SIG-M5 treated with dmso at 0.1 percent for 504 hours (cell line): ENCODE data around the gene SEMA4B.
"Not testable (repeated sequence)": the region's sequence is repeated elsewhere in the genome, so short reads cannot be mapped to it uniquely, and the experiment has no call there.

Source experiments
- DNase-seq: peaks from one replicate; lab custom pipeline; 2025; ENCODE audit not compliant: unreplicated experiment; lab: John Stamatoyannopoulos, UW

Gene SEMA4B, protein sequence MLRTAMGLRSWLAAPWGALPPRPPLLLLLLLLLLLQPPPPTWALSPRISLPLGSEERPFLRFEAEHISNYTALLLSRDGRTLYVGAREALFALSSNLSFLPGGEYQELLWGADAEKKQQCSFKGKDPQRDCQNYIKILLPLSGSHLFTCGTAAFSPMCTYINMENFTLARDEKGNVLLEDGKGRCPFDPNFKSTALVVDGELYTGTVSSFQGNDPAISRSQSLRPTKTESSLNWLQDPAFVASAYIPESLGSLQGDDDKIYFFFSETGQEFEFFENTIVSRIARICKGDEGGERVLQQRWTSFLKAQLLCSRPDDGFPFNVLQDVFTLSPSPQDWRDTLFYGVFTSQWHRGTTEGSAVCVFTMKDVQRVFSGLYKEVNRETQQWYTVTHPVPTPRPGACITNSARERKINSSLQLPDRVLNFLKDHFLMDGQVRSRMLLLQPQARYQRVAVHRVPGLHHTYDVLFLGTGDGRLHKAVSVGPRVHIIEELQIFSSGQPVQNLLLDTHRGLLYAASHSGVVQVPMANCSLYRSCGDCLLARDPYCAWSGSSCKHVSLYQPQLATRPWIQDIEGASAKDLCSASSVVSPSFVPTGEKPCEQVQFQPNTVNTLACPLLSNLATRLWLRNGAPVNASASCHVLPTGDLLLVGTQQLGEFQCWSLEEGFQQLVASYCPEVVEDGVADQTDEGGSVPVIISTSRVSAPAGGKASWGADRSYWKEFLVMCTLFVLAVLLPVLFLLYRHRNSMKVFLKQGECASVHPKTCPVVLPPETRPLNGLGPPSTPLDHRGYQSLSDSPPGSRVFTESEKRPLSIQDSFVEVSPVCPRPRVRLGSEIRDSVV

DNA sequence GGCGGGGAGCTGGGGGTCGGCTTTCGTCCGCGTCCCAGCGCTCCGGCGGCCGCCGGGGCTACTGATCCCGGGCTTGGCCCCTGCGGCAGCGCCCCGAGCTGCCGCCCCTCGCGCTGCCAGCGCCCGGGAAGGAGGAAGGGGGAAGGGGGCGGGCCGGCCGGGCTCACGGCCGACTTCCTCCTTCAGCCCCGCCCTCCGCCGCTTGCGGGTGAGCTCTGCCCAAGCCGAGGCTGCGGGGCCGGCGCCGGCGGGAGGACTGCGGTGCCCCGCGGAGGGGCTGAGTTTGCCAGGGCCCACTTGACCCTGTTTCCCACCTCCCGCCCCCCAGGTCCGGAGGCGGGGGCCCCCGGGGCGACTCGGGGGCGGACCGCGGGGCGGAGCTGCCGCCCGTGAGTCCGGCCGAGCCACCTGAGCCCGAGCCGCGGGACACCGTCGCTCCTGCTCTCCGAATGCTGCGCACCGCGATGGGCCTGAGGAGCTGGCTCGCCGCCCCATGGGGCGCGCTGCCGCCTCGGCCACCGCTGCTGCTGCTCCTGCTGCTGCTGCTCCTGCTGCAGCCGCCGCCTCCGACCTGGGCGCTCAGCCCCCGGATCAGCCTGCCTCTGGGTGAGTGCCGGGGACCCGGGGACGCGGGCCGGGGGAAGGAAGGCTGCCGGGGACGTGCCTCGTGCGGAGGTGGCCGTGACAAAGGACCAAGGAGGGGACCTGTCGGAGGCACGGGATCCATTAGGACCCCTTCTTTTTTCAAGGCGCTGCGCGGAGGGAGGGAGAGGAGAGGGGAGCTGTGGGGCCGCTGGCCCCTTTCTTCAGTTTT is at the start of gene SEMA4B:
TSS of gene SEMA4B (plus strand) at position 201 of the 814 bp plus-strand sequence. CDS start at position 450, 249 bp downstream.
- peak; percentile 61 for DNase-seq

- no peak for DNase-seq
These were observed 49.0 kb upstream of the SEMA4B start for GRCh38 chr15:90151989-90152645.

GRCh38 chr15:90153658-90154057 is 47.5 kb upstream of the SEMA4B start:
- no peak for DNase-seq

DNA sequence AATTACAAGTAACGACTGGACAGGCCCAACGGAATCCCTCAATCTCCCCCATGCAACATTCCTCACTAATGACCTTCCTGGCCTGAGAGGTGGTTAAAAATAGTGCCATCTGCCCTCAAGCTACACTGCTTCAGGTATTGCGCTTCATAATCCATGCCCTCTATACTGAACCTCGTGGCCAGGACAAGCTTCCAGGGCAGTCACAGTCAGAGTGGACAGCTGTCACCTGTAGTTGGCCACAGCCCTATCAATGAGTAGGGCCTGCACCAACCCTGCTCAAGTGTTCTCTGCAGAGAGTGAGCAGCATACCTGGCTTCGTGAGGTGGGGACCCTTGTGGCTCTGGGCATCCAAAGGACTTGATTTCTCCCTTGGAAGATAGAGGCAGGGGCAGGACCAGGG is 46.9 kb upstream of the SEMA4B start:
- DNase-seq: no peak

- DNase-seq: peak; percentile 85
These were observed 46.1 kb upstream of the SEMA4B start for GRCh38 chr15:90154861-90155626.

- DNase-seq: peak; percentile 50
These were observed 41.9 kb upstream of the SEMA4B start for GRCh38 chr15:90159213-90159612.

DNA sequence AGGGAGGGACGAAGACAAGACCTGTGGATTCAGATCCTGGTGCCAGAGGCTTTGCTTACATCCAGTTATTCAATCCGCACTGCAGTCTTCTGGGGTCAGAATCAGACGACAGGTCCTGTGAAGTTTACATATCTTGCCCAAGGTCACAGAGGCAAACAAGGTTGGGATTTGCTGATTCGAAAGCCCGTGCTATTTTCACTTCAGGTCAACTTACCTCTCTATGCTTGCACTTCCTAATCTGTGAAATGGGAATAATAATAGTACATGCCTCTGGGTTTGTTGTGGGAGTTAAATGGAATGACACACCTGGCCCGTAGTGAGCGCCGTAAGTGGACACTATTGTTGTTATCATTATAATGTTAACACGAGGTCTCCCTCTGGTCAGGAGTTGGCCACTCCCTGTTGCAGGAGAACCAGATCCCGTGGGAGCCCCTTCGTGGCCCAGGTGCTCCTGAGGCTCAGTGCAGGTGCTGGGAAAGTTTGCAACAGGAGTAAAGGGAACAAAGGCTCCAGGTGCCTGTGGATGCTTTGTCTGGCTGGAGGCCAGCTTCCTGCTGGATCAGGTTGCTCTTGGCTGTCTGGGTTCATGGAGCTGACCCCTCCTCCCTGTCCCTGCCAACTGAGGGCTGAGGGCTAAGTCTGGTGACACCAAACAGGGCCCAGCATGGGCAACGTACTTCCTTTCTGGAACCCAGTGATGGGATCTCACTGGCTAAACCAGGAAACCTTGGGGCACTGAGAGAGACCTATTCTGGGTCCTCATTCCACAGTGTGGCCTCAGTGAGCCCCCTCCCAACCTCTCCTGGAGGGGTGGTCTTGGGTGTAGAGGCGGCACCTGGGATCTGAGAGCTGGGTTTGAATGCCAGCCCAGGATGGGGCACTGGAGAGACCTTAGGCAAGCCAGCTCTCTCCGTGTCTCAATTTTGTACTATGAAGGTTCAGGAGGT is 40.1 kb upstream of the SEMA4B start:
- DNase-seq: peak; percentile 22

- peak; percentile 86 for DNase-seq
These were observed 39.2 kb upstream of the SEMA4B start for GRCh38 chr15:90161950-90162361.

DNA sequence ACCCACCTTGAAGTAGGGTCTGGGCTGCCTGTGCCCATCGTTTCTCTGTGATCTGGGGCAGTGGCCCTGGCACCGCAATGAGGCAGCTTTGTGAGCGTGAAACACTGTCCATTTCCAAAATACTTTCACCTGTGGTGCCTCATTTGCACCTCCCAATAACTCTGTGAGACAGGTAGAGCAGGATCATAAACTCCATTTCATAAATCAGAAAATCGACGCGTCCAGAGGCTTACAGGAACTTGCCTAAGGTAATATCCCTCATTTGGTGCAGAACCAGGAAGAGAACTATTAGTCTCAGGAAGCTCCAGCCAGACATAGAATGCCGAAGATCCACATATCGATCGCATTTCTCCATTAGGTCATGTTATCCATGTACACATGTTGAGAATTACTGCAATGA is 38.2 kb upstream of the SEMA4B start:
- DNase-seq: no peak

GRCh38 chr15:90164239-90164638 is 36.9 kb upstream of the SEMA4B start:
- not testable (repeated sequence) for DNase-seq

GRCh38 chr15:90165157-90165556 is 36.0 kb upstream of the SEMA4B start:
- DNase-seq: no peak

- DNase-seq: peak; percentile 89
These were observed 35.3 kb upstream of the SEMA4B start for GRCh38 chr15:90165659-90166489.

DNA sequence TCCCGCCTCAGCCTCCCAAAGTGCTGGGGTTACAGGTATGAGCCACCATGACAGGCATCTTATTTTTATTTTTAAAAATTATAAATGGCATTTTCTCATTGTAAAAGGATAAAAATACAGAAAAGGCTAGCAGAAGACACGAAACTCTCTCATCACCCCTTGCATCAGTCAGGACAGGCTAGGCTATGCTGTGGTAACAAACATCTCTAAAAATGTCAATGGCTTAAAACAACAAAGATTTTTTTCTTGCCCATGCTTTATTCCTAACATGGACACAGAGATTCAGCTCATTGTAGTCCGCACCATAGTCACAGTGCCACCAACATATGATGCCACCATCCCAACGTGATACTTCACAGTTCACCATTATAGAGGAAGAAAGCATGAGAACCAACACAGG is 34.0 kb upstream of the SEMA4B start:
- no peak for DNase-seq

GRCh38 chr15:90171623-90172022 is 29.5 kb upstream of the SEMA4B start:
- peak; percentile 8 for DNase-seq

DNA sequence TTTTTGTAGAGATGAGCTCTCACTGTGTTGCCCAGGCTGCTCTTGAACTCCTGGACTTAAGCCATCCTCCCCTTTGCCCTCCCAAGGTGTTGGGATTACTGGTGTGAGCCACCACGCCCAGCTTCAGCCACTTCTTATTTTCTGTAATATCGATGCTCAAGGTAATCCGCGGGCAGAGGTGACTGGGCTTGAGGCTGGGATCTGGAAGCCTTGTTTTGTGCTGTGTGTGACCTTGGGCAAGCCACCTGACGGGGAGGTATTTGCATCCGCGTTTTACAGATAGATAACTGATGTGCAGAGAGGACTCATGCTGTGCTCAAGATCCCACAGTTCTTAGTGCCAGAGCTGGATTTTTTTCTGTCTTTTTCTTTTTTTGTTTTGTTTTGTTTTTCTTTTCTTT is 27.8 kb upstream of the SEMA4B start:
- no peak for DNase-seq

DNA sequence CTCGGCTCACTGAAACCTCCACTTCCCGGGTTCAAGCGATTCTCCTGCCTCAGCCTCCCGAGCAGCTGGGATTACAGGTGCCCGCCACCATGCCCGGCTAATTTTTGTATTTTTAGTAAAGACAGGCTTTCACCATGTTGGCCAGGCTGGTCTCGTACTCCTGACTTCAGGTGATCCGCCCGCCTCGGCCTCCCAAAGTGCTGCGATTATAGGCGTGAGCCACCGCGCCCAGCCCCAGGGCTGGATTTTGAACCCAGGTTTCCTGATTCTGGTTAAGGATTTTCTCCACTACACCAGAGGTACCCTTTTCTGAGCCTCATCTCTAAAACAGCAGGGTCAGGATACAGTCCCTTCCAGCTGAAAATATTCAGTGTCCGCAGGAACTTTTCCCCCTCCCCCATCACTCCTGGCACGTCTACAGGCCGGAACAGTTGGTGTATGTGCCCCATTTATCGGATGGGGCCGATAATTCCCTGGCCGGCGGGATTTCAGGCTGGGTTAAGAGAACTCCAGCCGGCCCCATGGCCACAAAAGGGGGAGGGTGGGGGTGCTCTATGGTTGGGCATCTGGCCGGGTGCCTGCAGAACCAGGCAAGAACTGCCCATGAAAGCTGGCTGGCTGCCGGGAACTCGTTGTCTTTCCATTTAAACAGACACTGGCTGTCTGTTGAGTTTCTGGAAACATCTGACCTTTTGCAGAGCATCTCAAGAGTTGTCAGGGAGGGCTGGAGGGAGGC is 26.8 kb upstream of the SEMA4B start:
- DNase-seq: no peak

GRCh38 chr15:90177012-90177411 is 24.1 kb upstream of the SEMA4B start:
- DNase-seq: no peak
